Activated CD4-positive, CD25-positive, alpha-beta regulatory T cell treated with anti-CD3 and anti-CD28 coated beads, Interleukin-2, amount 50 U/mL, for 24 hours (primary cell): ENCODE data around the gene DRC3.

Experiments
- ATAC-seq, 2 donors: fragments of 150-1000 bp; cut with Tn5 transposase; one replicate each; pipeline ENCODE4 v1.10.0; 2021; ENCODE audit warnings: mild to moderate bottlenecking in 1 of 2, moderate library complexity in 1 of 2

Gene DRC3

GRCh38 chr17:17970699-17971430, 1.8 kb upstream of the DRC3 start:
- ATAC-seq: no peak

GRCh38 chr17:17971431-17972125, 1.1 kb upstream of the DRC3 start:
- ATAC-seq: no peak

- ATAC-seq: no peak
Measured at GRCh38 chr17:17972952-17973254, 241 bp downstream of the DRC3 start.

GRCh38 chr17:17975436-17975835, 2.8 kb downstream of the DRC3 start:
- no peak for ATAC-seq

GRCh38 chr17:17976931-17977570, 4.4 kb downstream of the DRC3 start:
- ATAC-seq: no peak

GRCh38 chr17:17978481-17979424, 6.1 kb downstream of the DRC3 start:
- ATAC-seq: no peak

- no peak for ATAC-seq
Measured at GRCh38 chr17:17979778-17980177, 7.1 kb downstream of the DRC3 start.

GRCh38 chr17:17981330-17981729, 8.7 kb downstream of the DRC3 start:
- no peak for ATAC-seq

- no peak for ATAC-seq
Measured at GRCh38 chr17:17982801-17983200, 10.1 kb downstream of the DRC3 start.

- no peak for ATAC-seq
Measured at GRCh38 chr17:17983376-17983775, 10.7 kb downstream of the DRC3 start.

GRCh38 chr17:17983776-17984175, 11.1 kb downstream of the DRC3 start:
- ATAC-seq: no peak

GRCh38 chr17:17985153-17985552, 12.5 kb downstream of the DRC3 start:
- ATAC-seq: no peak

- ATAC-seq: no peak
Measured at GRCh38 chr17:17985555-17985954, 12.9 kb downstream of the DRC3 start.

- no peak for ATAC-seq
Measured at GRCh38 chr17:17987187-17987896, 14.7 kb downstream of the DRC3 start.

GRCh38 chr17:17987901-17988300, 15.2 kb downstream of the DRC3 start:
- ATAC-seq: no peak

- ATAC-seq: no peak
Measured at GRCh38 chr17:17988427-17988945, 15.8 kb downstream of the DRC3 start.

GRCh38 chr17:17989081-17989480, 16.4 kb downstream of the DRC3 start:
- ATAC-seq: no peak

- ATAC-seq: no peak
Measured at GRCh38 chr17:17989618-17990017, 17.0 kb downstream of the DRC3 start.

- no peak for ATAC-seq
Measured at GRCh38 chr17:17990282-17990681, 17.6 kb downstream of the DRC3 start.

- ATAC-seq: no peak
Measured at GRCh38 chr17:17993366-17993765, 20.7 kb downstream of the DRC3 start.

GRCh38 chr17:17993852-17994251, 21.2 kb downstream of the DRC3 start:
- ATAC-seq: no peak
